ENCODE data around the gene ABHD16B. TPM values are rescaled to one million over a fixed set of nuclear protein-coding genes. Genes with fewer than 3 reads are reported as not detected.
A peak's percentile ranks its signal among the peaks of the same experiment; 100 is the strongest.

The ABHD16B gene
- polyA plus RNA-seq, 2 of the 4 experiments (the other 2 are of a cell fraction): not detected

DNA sequence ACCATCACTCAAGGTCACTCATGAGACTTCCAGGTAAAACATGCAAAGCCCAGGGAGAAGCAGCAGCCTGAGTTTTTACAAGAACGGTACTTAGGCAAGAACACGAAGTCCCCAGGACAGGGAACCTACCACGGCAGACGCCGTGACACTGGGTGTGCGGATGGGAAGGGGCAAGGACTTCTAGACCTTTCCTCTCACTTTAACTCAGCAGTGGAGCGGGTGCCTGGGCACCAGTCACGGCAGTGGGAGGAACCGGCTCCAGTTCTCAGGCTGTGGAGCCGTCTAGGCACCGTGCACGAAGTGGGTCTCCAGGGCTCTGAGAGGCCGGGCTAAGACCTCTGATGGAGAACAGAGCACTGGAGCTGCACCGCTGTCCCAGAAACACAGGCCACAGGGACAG is 32.8 kb upstream of the ABHD16B start (continued):
- TF ChIP-seq MAZ (IDR thresholded peaks at IDR 0.05; ENCODE audit: borderline replicate concordance, low read depth, low read length): no peak
- TF ChIP-seq, protein P1, sequence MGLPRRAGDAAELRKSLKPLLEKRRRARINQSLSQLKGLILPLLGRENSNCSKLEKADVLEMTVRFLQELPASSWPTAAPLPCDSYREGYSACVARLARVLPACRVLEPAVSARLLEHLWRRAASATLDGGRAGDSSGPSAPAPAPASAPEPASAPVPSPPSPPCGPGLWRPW (IDR thresholded peaks at IDR 0.05): no peak
- TF ChIP-seq, protein P2, sequence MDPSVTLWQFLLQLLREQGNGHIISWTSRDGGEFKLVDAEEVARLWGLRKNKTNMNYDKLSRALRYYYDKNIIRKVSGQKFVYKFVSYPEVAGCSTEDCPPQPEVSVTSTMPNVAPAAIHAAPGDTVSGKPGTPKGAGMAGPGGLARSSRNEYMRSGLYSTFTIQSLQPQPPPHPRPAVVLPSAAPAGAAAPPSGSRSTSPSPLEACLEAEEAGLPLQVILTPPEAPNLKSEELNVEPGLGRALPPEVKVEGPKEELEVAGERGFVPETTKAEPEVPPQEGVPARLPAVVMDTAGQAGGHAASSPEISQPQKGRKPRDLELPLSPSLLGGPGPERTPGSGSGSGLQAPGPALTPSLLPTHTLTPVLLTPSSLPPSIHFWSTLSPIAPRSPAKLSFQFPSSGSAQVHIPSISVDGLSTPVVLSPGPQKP (IDR thresholded peaks at IDR 0.05; ENCODE audit: low read depth, low read length): no peak
- no peak for TF ChIP-seq CBX2 (IDR thresholded peaks at IDR 0.05; ENCODE audit: borderline replicate concordance, low read depth)
- TF ChIP-seq SREBF2 (IDR thresholded peaks at IDR 0.05): no peak
- TF ChIP-seq MAFK (IDR thresholded peaks at IDR 0.05; ENCODE audit: partially characterized antibody): no peak

DNA sequence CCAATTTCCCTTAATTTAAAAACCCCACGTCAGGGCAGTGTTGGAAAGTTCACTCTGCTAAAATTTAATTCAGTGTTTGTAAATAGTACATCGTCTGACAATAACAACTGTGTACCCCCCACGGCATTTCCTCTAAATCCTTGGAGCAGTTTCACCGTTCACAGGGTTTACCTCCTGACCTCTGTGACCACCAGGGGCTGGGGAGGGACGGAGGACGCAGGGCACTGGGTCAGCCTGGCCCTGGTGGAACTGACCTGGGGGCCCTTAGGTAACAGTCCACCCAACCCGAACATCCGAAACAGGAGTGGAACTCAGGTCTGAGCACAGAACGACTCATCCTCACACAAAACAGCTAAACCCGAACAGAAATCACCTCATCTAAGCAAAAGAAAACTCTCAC is 32.3 kb upstream of the ABHD16B start:
- peak in 1 of 2 experiments; percentile 14; a peak in 2 of 6 replicates for ATAC-seq
- Histone ChIP-seq H3K4me2 (no peak overlapping the region), H3K4me1 (peaks cover 10% of the 10 kb centered on the region; the same call in 1 of the 3 replicates)

DNA sequence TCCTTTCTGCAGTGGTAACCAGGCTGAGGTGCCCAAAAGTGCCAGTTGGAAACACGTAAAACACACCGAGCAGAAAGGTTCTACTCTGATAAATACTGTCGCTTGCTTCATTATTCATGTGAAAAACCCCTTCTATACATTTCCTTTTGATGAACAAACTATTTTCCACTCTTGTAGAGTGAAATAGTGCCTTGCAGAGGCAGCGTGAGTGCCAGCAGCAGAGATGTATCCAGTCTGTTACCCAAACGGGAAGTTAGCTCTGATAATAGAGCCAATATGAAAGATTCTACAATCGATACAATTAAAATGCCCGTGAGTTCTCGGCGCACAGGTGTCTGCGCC is 31.7 kb upstream of the ABHD16B start:
- Histone ChIP-seq H3K4me1 (peaks cover 14% of the 10 kb centered on the region), H3K9me3 (no peaks in the 10 kb centered on the region), H3K4me3 (no peak overlapping the region; the same call in 2 of the 3 replicates), H3K27ac (no peak overlapping the region), H3K4me2 (no peak overlapping the region)
- DNase-seq (ENCODE audit: low read depth in 1 of 2, low spot score in 1 of 2) (no peak), FAIRE-seq (no peak), ATAC-seq (no peak)
- WGBS (ENCODE audit: missing lambda C conversion rate): 90% methylated on average over 10 of the region's 10 CpGs
- ChIA-PET CTCF (interaction anchor here (1.4 kb wide), 1 partner anchor 145 kb away, joined by 3 read pairs; no protein-coding TSS in a partner anchor), POLR2A (interaction anchor here (0.5 kb wide), 1 partner anchor 51 kb away, joined by 4 read pairs; no protein-coding TSS in a partner anchor)
- TF ChIP-seq HDAC2 (IDR thresholded peaks at IDR 0.05) (no peak), TFCP2L1 (CRISPR knock-in tag; IDR thresholded peaks at IDR 0.05) (no peak), CEBPB (IDR thresholded peaks at IDR 0.05) (no peak), CBX2 (IDR thresholded peaks at IDR 0.05; ENCODE audit: borderline replicate concordance, low read depth) (no peak), ZSCAN20 (CRISPR knock-in tag; IDR thresholded peaks at IDR 0.05) (no peak)

More for the DNA sequence above, 32.3 kb upstream of the ABHD16B start:
- CTCF ChIA-PET: no interaction called here
- POLR2A ChIA-PET: interaction anchor here (0.5 kb wide), 1 partner anchor 52 kb away, joined by 4 read pairs; no protein-coding TSS in a partner anchor
- TF ChIP-seq ESRRA (IDR thresholded peaks at IDR 0.05; ENCODE audit: borderline replicate concordance, low read length) (no peak), TP53 (CRISPR knock-in tag; IDR thresholded peaks at IDR 0.05) (no peak), ZC3H11A (IDR thresholded peaks at IDR 0.05) (no peak), HEYL (CRISPR knock-in tag; IDR thresholded peaks at IDR 0.05) (no peak), ZFP36 (IDR thresholded peaks at IDR 0.05; ENCODE audit: borderline replicate concordance, partially characterized antibody) (no peak), MAFK (IDR thresholded peaks at IDR 0.05; ENCODE audit: partially characterized antibody) (no peak), NPAS2 (CRISPR knock-in tag; IDR thresholded peaks at IDR 0.05; ENCODE audit: borderline replicate concordance) (no peak), RNF2 (IDR thresholded peaks at IDR 0.05; ENCODE audit: borderline replicate concordance, low read depth) (no peak), NR3C1 (IDR thresholded peaks at IDR 0.05) (no peak), MYC (IDR thresholded peaks at IDR 0.05; ENCODE audit: borderline replicate concordance, low read length) (no peak), ZNF302 (CRISPR knock-in tag; IDR thresholded peaks at IDR 0.05) (no peak), CHD4 (IDR thresholded peaks at IDR 0.05; ENCODE audit: borderline replicate concordance) (no peak), RAD21 (conservative IDR thresholded peaks at IDR 0.05 in 1 of 2, IDR thresholded peaks at IDR 0.05 in 1 of 2) (no peak)
- TF ChIP-seq, protein P1 (IDR thresholded peaks at IDR 0.05): no peak
- TF ChIP-seq, protein P3, sequence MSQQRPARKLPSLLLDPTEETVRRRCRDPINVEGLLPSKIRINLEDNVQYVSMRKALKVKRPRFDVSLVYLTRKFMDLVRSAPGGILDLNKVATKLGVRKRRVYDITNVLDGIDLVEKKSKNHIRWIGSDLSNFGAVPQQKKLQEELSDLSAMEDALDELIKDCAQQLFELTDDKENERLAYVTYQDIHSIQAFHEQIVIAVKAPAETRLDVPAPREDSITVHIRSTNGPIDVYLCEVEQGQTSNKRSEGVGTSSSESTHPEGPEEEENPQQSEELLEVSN (IDR thresholded peaks at IDR 0.05; ENCODE audit: borderline replicate concordance, low read depth): no peak
- TF ChIP-seq, protein P4, sequence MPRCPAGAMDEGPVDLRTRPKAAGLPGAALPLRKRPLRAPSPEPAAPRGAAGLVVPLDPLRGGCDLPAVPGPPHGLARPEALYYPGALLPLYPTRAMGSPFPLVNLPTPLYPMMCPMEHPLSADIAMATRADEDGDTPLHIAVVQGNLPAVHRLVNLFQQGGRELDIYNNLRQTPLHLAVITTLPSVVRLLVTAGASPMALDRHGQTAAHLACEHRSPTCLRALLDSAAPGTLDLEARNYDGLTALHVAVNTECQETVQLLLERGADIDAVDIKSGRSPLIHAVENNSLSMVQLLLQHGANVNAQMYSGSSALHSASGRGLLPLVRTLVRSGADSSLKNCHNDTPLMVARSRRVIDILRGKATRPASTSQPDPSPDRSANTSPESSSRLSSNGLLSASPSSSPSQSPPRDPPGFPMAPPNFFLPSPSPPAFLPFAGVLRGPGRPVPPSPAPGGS (IDR thresholded peaks at IDR 0.05): no peak
- Histone ChIP-seq H3K4me3 (no peak overlapping the region), H3K27ac (no peak overlapping the region), H3K9me3 (no peaks in the 10 kb centered on the region)
- WGBS (ENCODE audit: missing lambda C conversion rate): 74% methylated on average over 10 of the region's 10 CpGs
- DNase-seq (ENCODE audit: low read depth in 1 of 2, low spot score in 1 of 2): no peak
- no peak for FAIRE-seq

Data from A549 (cell line).